ENCODE results near the gene CARMIL1.

DNA sequence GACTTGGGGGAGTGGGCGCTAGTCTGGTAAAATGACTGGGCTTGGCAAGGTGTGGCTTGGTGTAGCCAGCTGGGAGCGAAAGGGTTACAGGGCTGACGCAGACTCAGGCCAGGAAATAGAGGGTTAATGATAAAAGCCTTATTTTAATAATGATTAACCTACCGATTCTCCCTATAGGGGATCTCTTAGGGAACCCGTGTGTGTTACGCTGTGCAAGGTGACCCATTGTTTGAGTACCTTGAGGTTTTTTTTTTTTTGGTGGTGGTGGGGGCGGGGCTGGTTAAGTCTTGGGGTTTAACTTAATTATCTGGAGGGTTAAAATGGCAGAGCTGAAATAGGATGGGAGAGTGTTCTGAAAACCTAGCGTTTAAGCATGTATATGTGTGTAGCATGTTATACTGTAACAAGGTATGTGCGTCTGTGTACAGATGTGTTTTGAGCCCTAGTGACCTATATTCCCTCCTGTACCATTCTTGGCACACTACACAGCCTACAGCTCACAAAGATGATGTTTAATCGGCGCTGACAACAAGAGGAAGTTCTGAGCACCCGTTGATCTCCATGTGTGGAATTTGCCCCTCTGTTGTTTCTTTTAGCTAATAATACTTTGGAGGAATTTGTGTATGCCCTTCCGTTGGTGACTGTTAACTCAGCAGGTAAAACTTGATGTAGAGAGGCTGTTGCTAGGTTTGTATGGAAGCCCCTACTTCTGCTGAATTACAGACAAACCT is 1.3 kb downstream of the CARMIL1 start:
- no peak for TF ChIP-seq FOXM1 (IDR thresholded peaks at IDR 0.05; ENCODE audit: borderline replicate concordance)
- no peak for TF ChIP-seq ARNT (IDR thresholded peaks at IDR 0.05)
- no peak for TF ChIP-seq FOXA1 (IDR thresholded peaks at IDR 0.05)
- TF ChIP-seq HDGF (IDR thresholded peaks at IDR 0.05; ENCODE audit: borderline replicate concordance), result no peak
- TF ChIP-seq L3MBTL2 (conservative IDR thresholded peaks at IDR 0.05), result no peak
- TF ChIP-seq, protein P1, sequence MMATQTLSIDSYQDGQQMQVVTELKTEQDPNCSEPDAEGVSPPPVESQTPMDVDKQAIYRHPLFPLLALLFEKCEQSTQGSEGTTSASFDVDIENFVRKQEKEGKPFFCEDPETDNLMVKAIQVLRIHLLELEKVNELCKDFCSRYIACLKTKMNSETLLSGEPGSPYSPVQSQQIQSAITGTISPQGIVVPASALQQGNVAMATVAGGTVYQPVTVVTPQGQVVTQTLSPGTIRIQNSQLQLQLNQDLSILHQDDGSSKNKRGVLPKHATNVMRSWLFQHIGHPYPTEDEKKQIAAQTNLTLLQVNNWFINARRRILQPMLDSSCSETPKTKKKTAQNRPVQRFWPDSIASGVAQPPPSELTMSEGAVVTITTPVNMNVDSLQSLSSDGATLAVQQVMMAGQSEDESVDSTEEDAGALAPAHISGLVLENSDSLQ (IDR thresholded peaks at IDR 0.05), result no peak

All from HEK293T (cell line).